ENCODE data around the gene FAM98C. TPM values are rescaled to one million over a fixed set of nuclear protein-coding genes. Genes with fewer than 3 reads are reported as not detected.
"Not testable (repeated sequence)": the region's sequence is repeated elsewhere in the genome, so short reads cannot be mapped to it uniquely, and the experiment has no call there.

Gene FAM98C
- total RNA-seq, 1 donor from 2014 or later, result 11.8 TPM

- DNase-seq (ENCODE audit: low spot score), result no peak
These were observed 23.0 kb downstream of the FAM98C start, which contains the start of gene RASGRP4 for GRCh38 chr19:38425810-38426466. Gene RASGRP4, minus strand, starts transcription at chr19:38426219. Its CDS starts 128 bp downstream, at chr19:38426091.

- DNase-seq (ENCODE audit: low spot score), result not testable (repeated sequence)
These were observed 24.3 kb downstream of the FAM98C start for GRCh38 chr19:38427035-38427677.

- DNase-seq (ENCODE audit: low spot score), result no peak
These were observed 26.3 kb downstream of the FAM98C start for GRCh38 chr19:38429055-38429810.

- DNase-seq (ENCODE audit: low spot score), result no peak
These were observed 26.9 kb downstream of the FAM98C start for GRCh38 chr19:38429811-38430156.

- no peak for DNase-seq (ENCODE audit: low spot score)
These were observed 28.0 kb downstream of the FAM98C start for GRCh38 chr19:38430931-38431330.

GRCh38 chr19:38433268-38433733 lies 30.4 kb downstream of the FAM98C start, which contains the start of gene RYR1:
Gene RYR1, plus strand, starts transcription at chr19:38433691. Its CDS starts 139 bp downstream, at chr19:38433830.
- DNase-seq (ENCODE audit: low spot score), result no peak

GRCh38 chr19:38434549-38435051 lies 31.7 kb downstream of the FAM98C start:
- no peak for DNase-seq (ENCODE audit: low spot score)

GRCh38 chr19:38437295-38437694 lies 34.4 kb downstream of the FAM98C start:
- no peak for DNase-seq (ENCODE audit: low spot score)

GRCh38 chr19:38437917-38438316 lies 35.0 kb downstream of the FAM98C start:
- no peak for DNase-seq (ENCODE audit: low spot score)

- no peak for DNase-seq (ENCODE audit: low spot score)
These were observed 37.7 kb downstream of the FAM98C start for GRCh38 chr19:38440592-38440991.

- DNase-seq (ENCODE audit: low spot score), result no peak
These were observed 38.9 kb downstream of the FAM98C start for GRCh38 chr19:38441657-38442348.

- DNase-seq (ENCODE audit: low spot score), result no peak
These were observed 39.8 kb downstream of the FAM98C start for GRCh38 chr19:38442736-38443135.

- DNase-seq (ENCODE audit: low spot score), result no peak
These were observed 40.6 kb downstream of the FAM98C start for GRCh38 chr19:38443458-38443999.

- no peak for DNase-seq (ENCODE audit: low spot score)
These were observed 41.1 kb downstream of the FAM98C start for GRCh38 chr19:38444026-38444425.

GRCh38 chr19:38445362-38445761 lies 42.5 kb downstream of the FAM98C start:
- DNase-seq (ENCODE audit: low spot score), result no peak

GRCh38 chr19:38448225-38448624 lies 45.3 kb downstream of the FAM98C start:
- DNase-seq (ENCODE audit: low spot score), result no peak

- DNase-seq (ENCODE audit: low spot score), result no peak
These were observed 46.6 kb downstream of the FAM98C start for GRCh38 chr19:38449518-38449917.

- no peak for DNase-seq (ENCODE audit: low spot score)
These were observed 48.1 kb downstream of the FAM98C start for GRCh38 chr19:38451036-38451435.

- no peak for DNase-seq (ENCODE audit: low spot score)
These were observed 48.7 kb downstream of the FAM98C start for GRCh38 chr19:38451629-38452028.

GRCh38 chr19:38452430-38453366 lies 49.8 kb downstream of the FAM98C start:
- DNase-seq (ENCODE audit: low spot score), result no peak
